ENCODE results near the gene SLC27A4.
A peak's percentile ranks its signal among the peaks of the same experiment; 100 is the strongest.
"Not testable (repeated sequence)": the region's sequence is repeated elsewhere in the genome, so short reads cannot be mapped to it uniquely, and the experiment has no call there.

The SLC27A4 gene

GRCh38 chr9:128325629-128326028 lies 14.7 kb upstream of the SLC27A4 start:
- no peak for DNase-seq

- DNase-seq: no peak
These were observed 6.9 kb upstream of the SLC27A4 start for GRCh38 chr9:128333451-128333869.

- no peak for DNase-seq
These were observed 5.2 kb upstream of the SLC27A4 start for GRCh38 chr9:128335161-128335560.

- no peak for DNase-seq
These were observed 4.4 kb upstream of the SLC27A4 start for GRCh38 chr9:128335914-128336313.

- DNase-seq: no peak
These were observed 2.4 kb upstream of the SLC27A4 start for GRCh38 chr9:128337936-128338335.

- DNase-seq: not testable (repeated sequence)
These were observed 1.3 kb upstream of the SLC27A4 start for GRCh38 chr9:128338852-128339614.

GRCh38 chr9:128340691-128341434 lies 536 bp downstream of the SLC27A4 start:
- no peak for DNase-seq

- peak; percentile 71 to 82 for DNase-seq
These were observed 1.1 kb downstream of the SLC27A4 start for GRCh38 chr9:128341435-128341849.

GRCh38 chr9:128342971-128343680 lies 2.8 kb downstream of the SLC27A4 start:
- DNase-seq: no peak

- DNase-seq: no peak
These were observed 3.5 kb downstream of the SLC27A4 start for GRCh38 chr9:128343855-128344254.

- no peak for DNase-seq
These were observed 4.7 kb downstream of the SLC27A4 start for GRCh38 chr9:128344931-128345605.

- DNase-seq: no peak
These were observed 8.8 kb downstream of the SLC27A4 start for GRCh38 chr9:128349125-128349524.

GRCh38 chr9:128349772-128350171 lies 9.4 kb downstream of the SLC27A4 start:
- DNase-seq: no peak

GRCh38 chr9:128355451-128355850 lies 15.1 kb downstream of the SLC27A4 start:
- no peak for DNase-seq

- no peak for DNase-seq
These were observed 17.8 kb downstream of the SLC27A4 start for GRCh38 chr9:128358090-128358489.

- DNase-seq: no peak
These were observed 18.5 kb downstream of the SLC27A4 start for GRCh38 chr9:128358861-128359260.

- DNase-seq: no peak
These were observed 20.5 kb downstream of the SLC27A4 start for GRCh38 chr9:128360826-128361225.

GRCh38 chr9:128361296-128361985 lies 21.1 kb downstream of the SLC27A4 start:
- DNase-seq: no peak

GRCh38 chr9:128361986-128362646 lies 21.8 kb downstream of the SLC27A4 start:
- DNase-seq: peak; percentile 54 to 79

GRCh38 chr9:128362774-128363173 lies 22.4 kb downstream of the SLC27A4 start:
- DNase-seq: no peak

GRCh38 chr9:128365525-128365924 lies 25.2 kb downstream of the SLC27A4 start:
- DNase-seq: no peak

All from SW 1271 (cell line).